ENCODE measurements around the gene CRTC1.

CRTC1 gene

GRCh38 chr19:18654469-18654868 is 29.0 kb upstream of the CRTC1 start:
- no peak for DNase-seq

- DNase-seq, result no peak
These were observed 28.2 kb upstream of the CRTC1 start for GRCh38 chr19:18655173-18655844.

GRCh38 chr19:18656337-18657086 is 27.0 kb upstream of the CRTC1 start:
- DNase-seq, result no peak

GRCh38 chr19:18657590-18658365 is 25.7 kb upstream of the CRTC1 start:
- no peak for DNase-seq

- DNase-seq, result no peak
These were observed 25.1 kb upstream of the CRTC1 start for GRCh38 chr19:18658366-18658855.

GRCh38 chr19:18659281-18660050 is 24.0 kb upstream of the CRTC1 start:
- DNase-seq, result no peak

GRCh38 chr19:18660051-18660910 is 23.2 kb upstream of the CRTC1 start:
- no peak for DNase-seq

- no peak for DNase-seq
These were observed 22.4 kb upstream of the CRTC1 start for GRCh38 chr19:18660939-18661670.

- no peak for DNase-seq
These were observed 20.3 kb upstream of the CRTC1 start for GRCh38 chr19:18662972-18663732.

- peak; percentile 28 for DNase-seq
These were observed 19.4 kb upstream of the CRTC1 start for GRCh38 chr19:18663940-18664530.

- no peak for DNase-seq
These were observed 17.7 kb upstream of the CRTC1 start for GRCh38 chr19:18665771-18666202.

GRCh38 chr19:18666317-18666716 is 17.2 kb upstream of the CRTC1 start:
- no peak for DNase-seq

GRCh38 chr19:18666784-18667183 is 16.7 kb upstream of the CRTC1 start:
- DNase-seq, result no peak

- no peak for DNase-seq
These were observed 15.8 kb upstream of the CRTC1 start for GRCh38 chr19:18667531-18668251.

- no peak for DNase-seq
These were observed 15.2 kb upstream of the CRTC1 start for GRCh38 chr19:18668252-18668631.

- no peak for DNase-seq
These were observed 14.5 kb upstream of the CRTC1 start for GRCh38 chr19:18668744-18669523.

GRCh38 chr19:18669524-18669817 is 14.0 kb upstream of the CRTC1 start:
- DNase-seq, result no peak

- no peak for DNase-seq
These were observed 13.6 kb upstream of the CRTC1 start for GRCh38 chr19:18669883-18670282.

GRCh38 chr19:18670312-18670711 is 13.2 kb upstream of the CRTC1 start:
- no peak for DNase-seq

Measured in NCI-H510A (cell line).